Gastroesophageal sphincter (tissue), 3 donors: ENCODE results near the gene CAV1.

Source experiments
- CTCF ChIP-seq, 4 experiments: fragments of 200-600 bp in 2 of 4; fragments of 450-650 bp in 2 of 4; sonication (generic) in 1 of 4; IDR thresholded peaks; one replicate each; pipeline ENCODE4 v1.5.1; 2017 to 2019; ENCODE audit warnings: antibody characterized with exemption in 4 of 4, mild to moderate bottlenecking in 2 of 4, moderate library complexity in 2 of 4
- POLR2A ChIP-seq, 2 donors: fragments of 450-650 bp; IDR thresholded peaks; one replicate each; pipeline ENCODE4 v1.6.1; 2017; ENCODE audit warnings: antibody characterized with exemption in 2 of 2, mild to moderate bottlenecking in 2 of 2, moderate library complexity in 1 of 2

DNA sequence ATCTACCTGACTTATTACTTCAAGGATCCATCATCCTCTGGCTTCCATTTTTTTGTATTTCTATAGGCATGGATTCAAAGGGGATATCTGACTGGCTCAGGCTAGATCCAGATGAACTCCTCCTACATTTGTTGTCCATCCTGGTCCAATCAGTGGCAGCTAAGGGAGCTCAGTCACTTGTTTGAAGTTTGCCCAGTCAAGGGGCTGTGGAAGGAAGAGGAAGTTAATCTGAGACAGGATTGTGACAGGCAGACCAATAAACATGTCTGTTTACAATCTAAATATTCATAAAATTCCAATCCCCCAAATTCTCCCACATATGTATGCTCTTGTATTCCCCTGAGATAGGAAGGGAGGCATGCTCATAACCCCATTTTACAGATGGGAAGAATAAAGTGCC is 48.7 kb downstream of the CAV1 start:
- TF ChIP-seq CTCF (IDR thresholded peaks at IDR 0.05), result no peak
- TF ChIP-seq POLR2A (IDR thresholded peaks at IDR 0.05), result no peak
